ENCODE results near the gene TRIM67. TPM values are rescaled to one million over a fixed set of nuclear protein-coding genes. Genes with fewer than 3 reads are reported as not detected.
"Not testable (repeated sequence)": the region's sequence is repeated elsewhere in the genome, so short reads cannot be mapped to it uniquely, and the experiment has no call there.

The TRIM67 gene
- total and polyA plus RNA-seq, 9 donors = 0.02 to 0.92 (median 0.05) TPM; not detected in 6

GRCh38 chr1:231209531-231209930 lies 47.7 kb downstream of the TRIM67 start:
- intact Hi-C loops (cut with DNase I) = loop anchor here in 2 of 4 donors (5.0 kb wide), 1 partner anchor 412 kb away; no protein-coding TSS in a partner anchor
- TF ChIP-seq, protein P1, sequence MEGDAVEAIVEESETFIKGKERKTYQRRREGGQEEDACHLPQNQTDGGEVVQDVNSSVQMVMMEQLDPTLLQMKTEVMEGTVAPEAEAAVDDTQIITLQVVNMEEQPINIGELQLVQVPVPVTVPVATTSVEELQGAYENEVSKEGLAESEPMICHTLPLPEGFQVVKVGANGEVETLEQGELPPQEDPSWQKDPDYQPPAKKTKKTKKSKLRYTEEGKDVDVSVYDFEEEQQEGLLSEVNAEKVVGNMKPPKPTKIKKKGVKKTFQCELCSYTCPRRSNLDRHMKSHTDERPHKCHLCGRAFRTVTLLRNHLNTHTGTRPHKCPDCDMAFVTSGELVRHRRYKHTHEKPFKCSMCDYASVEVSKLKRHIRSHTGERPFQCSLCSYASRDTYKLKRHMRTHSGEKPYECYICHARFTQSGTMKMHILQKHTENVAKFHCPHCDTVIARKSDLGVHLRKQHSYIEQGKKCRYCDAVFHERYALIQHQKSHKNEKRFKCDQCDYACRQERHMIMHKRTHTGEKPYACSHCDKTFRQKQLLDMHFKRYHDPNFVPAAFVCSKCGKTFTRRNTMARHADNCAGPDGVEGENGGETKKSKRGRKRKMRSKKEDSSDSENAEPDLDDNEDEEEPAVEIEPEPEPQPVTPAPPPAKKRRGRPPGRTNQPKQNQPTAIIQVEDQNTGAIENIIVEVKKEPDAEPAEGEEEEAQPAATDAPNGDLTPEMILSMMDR (IDR thresholded peaks at IDR 0.05) = no peak
- TF ChIP-seq POLR2A (IDR thresholded peaks at IDR 0.05) (no peak), EP300 (IDR thresholded peaks at IDR 0.05) (no peak)
- no peak for DNase-seq
- Histone ChIP-seq H3K27me3 (no peaks in the 10 kb centered on the region), H3K36me3 (no peaks in the 10 kb centered on the region), H3K4me3 (no peak overlapping the region), H3K9me3 (no peaks in the 10 kb centered on the region), H3K4me1 (ENCODE audit: insufficient read depth) (no peaks in the 10 kb centered on the region), H3K27ac (no peak overlapping the region)
- WGBS, 3 donors = 79 to 86% (median 84%) methylated on average over 5 of the region's 5 CpGs

DNA sequence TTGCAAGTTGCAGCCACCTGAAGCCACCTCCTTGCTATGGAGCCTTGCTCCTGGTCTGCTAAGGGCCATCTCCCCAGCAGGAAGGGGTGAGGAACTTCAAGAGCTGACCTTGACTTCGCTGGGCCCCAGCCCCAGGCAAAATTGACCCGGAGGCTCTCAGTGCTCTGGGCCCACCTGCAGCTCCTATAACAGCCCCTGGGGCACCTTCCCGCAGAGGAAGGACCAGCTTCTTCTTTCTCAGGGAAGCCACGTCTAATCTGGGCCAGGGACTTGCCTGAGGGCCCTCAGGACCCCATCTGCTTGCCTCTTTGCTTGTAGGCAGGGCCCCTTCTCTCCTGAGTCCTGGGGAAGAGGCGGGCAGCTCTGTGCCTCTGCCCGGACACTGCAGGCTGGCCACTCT lies 48.3 kb downstream of the TRIM67 start:
- H3K9me3 ChIP-seq = no peaks in the 10 kb centered on the region
- H3K36me3 ChIP-seq = no peaks in the 10 kb centered on the region
- H3K4me3 ChIP-seq = no peak overlapping the region
- 82 to 89% (median 83%) methylated on average over 6 of the region's 6 CpGs for WGBS, 3 donors
- no peaks in the 10 kb centered on the region for H3K4me1 ChIP-seq (ENCODE audit: insufficient read depth)
- intact Hi-C loops (cut with DNase I) = loop anchor here in 2 of 4 donors (5.0 to 10.0 kb wide), 3 partner anchors 295 to 568 kb away; partner anchors contain the start of gene COG2 (in 1 of the 2)
- H3K27me3 ChIP-seq = no peaks in the 10 kb centered on the region
- H3K27ac ChIP-seq = no peak overlapping the region
- no peak for TF ChIP-seq EP300 (IDR thresholded peaks at IDR 0.05)
- TF ChIP-seq, protein P1 (IDR thresholded peaks at IDR 0.05) = no peak
- TF ChIP-seq POLR2A (IDR thresholded peaks at IDR 0.05) = no peak
- no peak for DNase-seq

DNA sequence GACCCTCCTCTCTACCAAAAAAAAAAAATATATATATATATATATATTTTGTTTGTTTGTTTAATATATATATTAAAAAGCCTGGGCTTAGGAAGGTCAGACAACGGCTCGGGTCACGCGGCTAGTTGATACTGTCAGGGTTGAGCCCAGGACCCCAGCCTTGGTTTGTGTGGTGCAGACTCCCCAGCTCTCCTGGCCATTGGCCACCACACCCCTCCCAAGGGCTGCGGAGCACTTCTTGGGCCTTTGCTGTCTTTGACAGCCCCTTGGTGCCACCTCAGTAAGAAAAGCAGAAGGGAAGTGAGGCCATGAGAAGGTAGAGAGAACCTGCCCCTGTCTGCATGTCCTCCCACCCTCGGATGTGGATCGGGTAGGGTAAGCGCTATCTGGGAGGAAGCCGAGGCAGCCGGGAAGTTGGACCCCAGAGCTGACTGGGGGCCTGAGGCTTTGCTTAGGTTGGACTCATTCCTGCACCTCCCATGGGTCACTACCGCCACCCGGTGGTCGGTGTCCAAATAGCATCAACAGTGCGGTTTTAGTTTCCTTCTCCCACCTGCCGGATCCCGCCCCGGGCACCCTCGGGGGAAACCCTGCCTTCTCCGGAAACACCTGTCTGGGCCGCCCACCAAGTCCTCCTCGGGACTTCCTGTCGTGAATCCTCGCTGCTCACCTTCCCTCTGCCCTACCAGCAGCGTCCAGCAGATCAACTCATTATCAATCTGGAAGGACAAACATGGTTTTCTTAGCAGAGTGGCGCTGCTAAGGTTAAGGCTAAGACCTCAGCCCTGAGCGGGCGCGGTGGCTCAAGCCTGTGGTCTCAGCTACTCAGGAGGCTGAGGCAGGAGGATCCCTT lies 49.4 kb downstream of the TRIM67 start:
- 14 to 18% (median 16%) methylated on average over 28 of the region's 28 CpGs for WGBS, 3 donors
- no peak for TF ChIP-seq POLR2A (IDR thresholded peaks at IDR 0.05)
- TF ChIP-seq EP300 (IDR thresholded peaks at IDR 0.05) = no peak
- TF ChIP-seq, protein P1 (IDR thresholded peaks at IDR 0.05) = peak; percentile 65 to 78 (median 70)

DNA sequence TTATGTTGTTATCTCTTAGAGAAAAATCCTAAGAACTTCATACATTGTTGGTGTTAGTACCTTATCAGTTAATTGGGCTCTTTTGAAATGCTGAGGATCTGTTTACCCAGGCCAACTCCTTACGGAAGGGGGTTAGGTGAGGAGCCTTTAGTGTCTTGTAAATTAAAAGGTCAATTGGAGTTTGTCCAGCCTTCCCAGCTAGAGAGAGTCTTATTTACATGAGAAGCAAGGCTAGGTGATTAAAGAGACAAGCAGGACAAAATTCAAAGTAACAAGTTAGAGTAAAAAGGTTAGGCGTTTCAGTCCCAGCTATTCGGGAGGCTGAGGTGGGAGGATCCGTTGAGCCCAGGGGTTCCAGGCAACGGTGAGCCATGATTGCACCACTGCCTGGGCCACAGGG lies 50.4 kb downstream of the TRIM67 start:
- not testable (repeated sequence) for H3K27ac ChIP-seq; H3K4me3 ChIP-seq; DNase-seq; H3K27me3 ChIP-seq; H3K36me3 ChIP-seq; H3K9me3 ChIP-seq; H3K4me1 ChIP-seq (ENCODE audit: insufficient read depth)
- intact Hi-C loops (cut with DNase I) = loop anchor here in 2 of 4 donors (2.0 to 10.0 kb wide), 4 partner anchors 298 to 570 kb away; partner anchors contain the start of gene COG2 (in 1 of the 2)
- 23 to 29% (median 25%) methylated on average over 5 of the region's 5 CpGs for WGBS, 3 donors

More for the DNA sequence above, 49.4 kb downstream of the TRIM67 start:
- peak; percentile 51 to 84 (median 75) for DNase-seq
- Histone ChIP-seq H3K4me3 (peak overlapping the region; percentile 28), H3K4me1 (ENCODE audit: insufficient read depth) (no peaks in the 10 kb centered on the region), H3K27ac (no peak overlapping the region), H3K36me3 (no peaks in the 10 kb centered on the region), H3K9me3 (no peaks in the 10 kb centered on the region), H3K27me3 (no peaks in the 10 kb centered on the region)
- intact Hi-C loops (cut with DNase I) = loop anchor here in 2 of 4 donors (5.0 to 10.0 kb wide), 3 partner anchors 296 to 569 kb away; partner anchors contain the start of gene COG2 (in 1 of the 2)
